Caki2 (cell line): ENCODE data around the gene MYH4. TPM values are rescaled to one million over a fixed set of nuclear protein-coding genes. Genes with fewer than 3 reads are reported as not detected.

Experiments
- DNase-seq: peaks from one replicate; pipeline ENCODE4 v3.0.0-alpha.2; 2015; ENCODE audit warnings: low read depth
- in situ Hi-C: cut with HindIII; loops from 2 replicates; pipeline ENCODE4 v1.10.0; 2016; ENCODE audit warnings: low sequenced_read_pairs, low pct_unique_long_range_greater_than_20kb, mixed read lengths
- total RNA-seq: library from RNA; depleted of rRNA; stranded (reverse); fragments of >200 nt; shearing (Covaris generic); gene quantifications from 2 replicates; pipeline ENCODE4 v1.2.3, GENCODE V29; 2014; ENCODE audit warnings: low replicate concordance; rRNA removed

The MYH4 gene
- total RNA-seq, 1 experiment from 2014 or later: not detected

DNA sequence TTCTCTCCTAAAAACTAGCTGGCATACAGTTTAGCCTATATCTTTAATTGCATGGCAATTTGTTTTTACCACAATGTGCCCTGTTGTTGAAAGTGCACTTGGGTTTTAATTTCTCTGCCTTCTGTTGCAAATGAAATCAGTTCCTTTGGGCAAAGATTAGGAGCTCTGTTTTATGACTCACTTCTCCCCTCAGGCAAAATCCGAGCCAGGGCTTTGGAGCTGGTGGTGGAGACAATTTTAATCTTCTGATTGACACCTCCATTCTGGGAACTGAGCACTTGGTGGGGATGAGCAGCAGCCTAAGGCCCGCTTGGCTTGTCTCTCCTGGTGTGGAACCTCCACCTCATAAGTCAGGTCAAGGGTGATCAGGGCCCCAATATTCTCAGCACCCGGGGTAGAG, 34.3 kb downstream of the MYH4 start:
- in situ Hi-C loops: no loop called here
- no peak for DNase-seq

DNA sequence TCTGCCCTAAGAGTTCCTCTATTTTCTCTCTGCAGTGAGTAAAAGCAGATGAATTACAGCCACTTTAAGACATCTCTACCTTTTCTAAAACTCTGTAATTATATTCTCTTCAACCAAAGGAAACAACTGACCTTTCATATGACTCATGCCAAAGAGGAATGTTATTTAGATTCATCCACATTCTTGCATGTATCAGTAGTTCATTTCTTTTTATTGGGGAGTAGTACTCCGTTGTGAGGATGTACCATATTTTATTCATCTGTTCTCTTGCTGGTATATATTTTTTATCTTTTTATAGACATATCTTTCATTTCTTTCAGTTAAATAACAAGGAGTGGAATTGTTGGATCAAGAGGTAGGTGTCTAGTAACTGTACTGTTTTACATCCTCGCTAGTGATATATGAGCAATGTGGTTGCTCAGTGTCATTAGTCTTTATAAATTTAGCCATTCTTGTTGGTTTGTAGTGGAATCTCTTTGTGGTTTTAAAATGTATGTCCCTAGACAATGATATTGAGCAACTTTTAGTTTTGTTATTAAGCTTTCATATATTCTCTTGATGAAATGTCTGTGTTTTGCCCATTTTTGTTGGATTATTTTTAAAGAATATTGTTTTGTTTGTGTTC, 39.8 kb downstream of the MYH4 start:
- DNase-seq: no peak
- in situ Hi-C loops: no loop called here

DNA sequence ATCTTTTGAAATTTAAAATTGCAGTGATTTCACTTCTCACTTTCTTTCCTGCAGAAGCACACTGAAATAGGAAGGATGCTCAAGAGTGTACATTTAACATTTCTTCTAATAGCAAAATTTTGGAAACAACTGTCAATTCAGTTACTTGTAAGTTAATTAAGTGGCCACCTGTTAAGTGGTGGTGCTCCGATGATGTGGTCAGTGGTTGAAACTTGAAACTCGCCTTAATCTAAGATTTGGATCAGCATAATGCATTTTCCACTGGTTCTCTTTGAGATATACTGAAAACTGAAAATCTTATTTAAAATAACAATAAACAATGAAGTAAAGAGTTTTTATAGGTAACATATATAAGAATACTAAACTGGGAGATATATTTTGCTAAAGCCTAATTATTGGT, 40.6 kb downstream of the MYH4 start:
- in situ Hi-C loops: no loop called here
- no peak for DNase-seq

DNA sequence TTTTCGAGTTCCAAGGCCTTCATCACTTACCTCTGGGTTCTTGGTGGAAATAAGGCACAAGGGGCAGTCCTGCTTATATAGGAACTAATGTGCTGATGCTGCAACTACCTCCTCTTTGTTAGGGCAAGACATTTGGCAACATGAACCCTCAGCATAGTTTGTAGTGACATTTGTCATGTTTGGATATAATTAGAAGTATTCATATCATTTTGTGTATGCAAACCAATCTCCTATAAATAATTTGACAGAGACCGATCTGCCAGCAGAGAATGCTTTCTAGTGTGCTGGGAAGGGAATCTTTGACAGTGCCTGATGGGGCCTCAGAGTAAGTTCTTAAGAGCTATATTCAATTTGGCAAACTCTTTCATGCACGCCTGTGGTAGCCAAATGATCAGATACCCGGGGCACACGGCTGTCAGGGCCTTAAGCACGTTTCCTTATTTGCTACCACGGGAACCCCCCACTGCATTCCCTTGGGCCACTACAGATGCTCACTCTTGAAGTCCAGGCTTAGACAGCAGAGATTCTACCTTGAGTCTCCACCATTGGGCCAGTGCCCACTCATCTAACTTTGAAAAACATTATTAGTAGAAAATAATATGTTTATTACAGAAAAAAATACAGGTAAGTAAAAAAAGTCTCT, 47.3 kb downstream of the MYH4 start, which contains the start of gene MYH8:
MYH8 (minus strand) TSS at position 51 of the 643 bp plus-strand sequence. CDS start 1,723 bp downstream, outside the sequence.
- no peak for DNase-seq
- in situ Hi-C loops: no loop called here

DNA sequence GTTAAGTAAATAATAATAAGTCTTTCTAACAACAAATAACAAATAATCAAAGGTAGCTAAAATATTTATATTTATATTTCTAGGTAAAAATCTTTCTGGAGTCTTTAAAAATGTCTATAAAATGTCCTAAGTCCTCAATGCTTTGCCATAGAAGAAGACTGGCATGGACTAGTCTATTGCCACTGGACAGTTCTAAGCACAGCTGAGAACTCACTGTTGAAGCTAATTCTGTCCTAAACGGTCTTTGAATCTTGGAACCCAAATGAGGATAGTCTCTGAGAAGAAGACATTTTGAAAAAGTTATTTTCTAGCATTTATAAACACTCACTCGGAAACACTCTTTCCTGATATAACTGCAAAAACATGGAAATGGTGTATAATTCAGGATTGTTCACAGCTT, 48.1 kb downstream of the MYH4 start:
- in situ Hi-C loops: no loop called here
- DNase-seq: no peak

DNA sequence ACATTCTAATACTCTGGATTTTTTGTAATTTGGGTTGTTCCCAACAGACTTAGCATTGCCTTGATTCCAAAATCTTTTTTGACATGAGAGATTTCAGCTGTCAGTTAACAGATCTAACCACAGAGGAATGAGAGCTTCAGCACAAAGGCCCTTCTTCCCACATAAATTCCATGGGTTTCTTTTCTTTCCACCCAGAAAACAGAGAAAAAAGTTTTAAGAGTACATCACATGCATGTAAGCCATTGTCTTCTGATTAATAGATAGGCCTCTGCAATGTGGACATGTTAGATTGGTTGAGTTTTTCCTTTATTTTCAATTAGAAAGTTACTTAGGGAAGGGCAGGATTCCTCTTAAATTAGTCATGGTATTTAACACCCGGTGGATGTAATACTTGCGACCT, 48.5 kb downstream of the MYH4 start:
- DNase-seq: no peak
- in situ Hi-C loops: no loop called here

DNA sequence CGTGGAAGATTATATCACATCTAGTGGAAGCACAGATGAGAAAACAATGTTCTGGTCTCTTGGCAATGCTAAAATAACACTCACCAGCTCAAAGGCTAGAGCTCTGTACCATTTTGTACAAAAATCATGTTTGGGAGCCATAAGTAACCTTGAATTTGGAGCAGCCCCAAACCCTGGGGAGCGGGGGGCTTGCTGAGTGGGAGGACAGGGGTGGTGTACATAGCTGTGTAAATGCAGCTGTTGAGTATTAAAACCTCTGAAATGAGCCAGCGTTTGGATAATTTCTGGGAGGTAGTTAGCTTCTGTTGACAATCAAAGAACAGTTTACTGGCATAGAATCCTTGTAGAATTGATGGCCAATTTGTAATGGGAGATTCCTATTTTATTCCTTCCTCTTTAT, 51.9 kb downstream of the MYH4 start:
- in situ Hi-C loops: no loop called here
- no peak for DNase-seq

DNA sequence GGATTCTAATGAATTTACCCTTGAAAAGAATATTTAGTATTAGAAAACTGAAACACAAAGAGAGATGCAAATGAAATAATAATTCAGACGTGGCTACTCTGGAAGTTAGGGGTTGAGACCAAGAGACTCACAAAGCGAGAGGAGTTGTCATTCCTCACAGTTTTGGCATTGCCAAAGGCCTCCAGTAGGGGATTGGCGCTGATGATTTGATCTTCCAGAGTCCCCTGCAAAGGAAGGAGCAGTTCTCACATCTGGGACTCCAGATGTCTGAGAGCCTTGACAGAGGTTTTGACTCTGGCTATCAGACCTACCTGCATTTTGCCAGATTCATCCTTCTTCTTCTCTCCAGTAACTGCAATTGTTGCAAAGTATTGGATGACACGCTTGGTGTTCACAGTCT, 54.2 kb downstream of the MYH4 start:
- in situ Hi-C loops: no loop called here
- no peak for DNase-seq

DNA sequence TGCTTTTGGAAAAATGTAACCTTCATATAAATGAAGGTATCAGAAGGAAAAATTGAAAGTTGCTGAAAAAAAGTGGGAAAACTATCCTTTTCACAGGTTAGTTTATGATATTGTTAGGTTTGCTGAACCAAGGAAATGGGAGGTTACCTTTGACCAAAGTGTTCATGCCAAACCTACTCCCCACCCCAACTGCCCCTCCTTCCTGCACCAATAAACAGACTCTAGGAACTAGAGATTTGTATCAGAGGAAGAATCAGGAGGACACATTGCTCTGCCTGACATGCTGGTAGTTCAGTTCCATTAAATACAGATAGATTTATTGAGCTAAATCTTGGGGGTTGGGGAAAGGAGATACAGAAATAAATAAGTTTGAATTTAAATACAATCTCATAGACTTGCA, 65.8 kb downstream of the MYH4 start:
- in situ Hi-C loops: no loop called here
- no peak for DNase-seq

DNA sequence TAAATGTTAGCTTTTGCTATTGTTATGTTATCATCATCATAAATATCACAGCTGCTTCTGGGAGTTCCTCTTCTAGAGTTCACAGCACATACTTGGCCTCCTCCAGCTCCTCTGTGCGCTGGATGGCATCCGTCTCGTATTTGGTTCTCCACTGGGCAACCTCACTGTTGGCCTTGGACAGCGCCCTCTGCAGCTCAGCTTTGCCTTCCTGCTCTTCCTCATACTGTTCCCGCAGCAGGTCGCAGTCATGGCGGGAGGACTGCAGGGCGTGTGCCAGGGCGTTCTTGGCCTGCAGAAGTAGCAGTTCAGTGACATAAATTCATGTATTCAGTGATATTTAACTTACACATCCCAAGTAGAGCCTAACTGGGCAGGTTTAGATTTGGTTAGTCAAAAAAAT, 71.0 kb downstream of the MYH4 start:
- in situ Hi-C loops: no loop called here
- no peak for DNase-seq

DNA sequence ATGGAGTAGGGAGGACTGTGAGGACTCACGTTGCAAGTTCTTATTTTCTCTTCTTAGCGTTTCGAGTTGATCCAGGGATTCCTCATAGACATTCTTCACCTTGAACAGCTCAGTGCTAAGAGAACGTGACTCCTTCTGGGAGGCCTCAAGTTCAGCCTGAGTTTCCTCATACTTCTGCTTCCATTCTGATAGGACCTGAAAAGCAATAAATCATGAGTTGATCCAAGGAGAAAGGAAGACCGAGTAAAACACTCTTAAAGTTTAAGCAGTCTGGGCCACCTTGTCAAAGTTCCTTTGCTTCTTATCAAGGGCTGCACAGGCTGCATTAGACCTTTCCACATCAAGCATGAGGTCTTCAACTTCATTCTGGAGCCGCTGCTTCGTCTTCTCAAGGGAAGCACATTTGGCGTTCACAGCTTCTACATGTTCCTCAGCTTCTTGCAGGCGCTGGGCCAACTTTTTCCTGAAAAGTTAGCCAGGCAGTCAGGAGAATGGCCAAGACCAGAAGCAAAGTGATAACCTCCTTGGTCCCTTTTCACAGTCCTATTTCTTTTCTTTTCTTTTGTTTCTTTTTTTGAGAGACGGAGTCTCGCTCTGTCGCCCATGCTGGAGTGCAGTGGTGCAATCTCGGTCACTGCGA, 72.7 kb downstream of the MYH4 start:
- DNase-seq: no peak
- in situ Hi-C loops: no loop called here

DNA sequence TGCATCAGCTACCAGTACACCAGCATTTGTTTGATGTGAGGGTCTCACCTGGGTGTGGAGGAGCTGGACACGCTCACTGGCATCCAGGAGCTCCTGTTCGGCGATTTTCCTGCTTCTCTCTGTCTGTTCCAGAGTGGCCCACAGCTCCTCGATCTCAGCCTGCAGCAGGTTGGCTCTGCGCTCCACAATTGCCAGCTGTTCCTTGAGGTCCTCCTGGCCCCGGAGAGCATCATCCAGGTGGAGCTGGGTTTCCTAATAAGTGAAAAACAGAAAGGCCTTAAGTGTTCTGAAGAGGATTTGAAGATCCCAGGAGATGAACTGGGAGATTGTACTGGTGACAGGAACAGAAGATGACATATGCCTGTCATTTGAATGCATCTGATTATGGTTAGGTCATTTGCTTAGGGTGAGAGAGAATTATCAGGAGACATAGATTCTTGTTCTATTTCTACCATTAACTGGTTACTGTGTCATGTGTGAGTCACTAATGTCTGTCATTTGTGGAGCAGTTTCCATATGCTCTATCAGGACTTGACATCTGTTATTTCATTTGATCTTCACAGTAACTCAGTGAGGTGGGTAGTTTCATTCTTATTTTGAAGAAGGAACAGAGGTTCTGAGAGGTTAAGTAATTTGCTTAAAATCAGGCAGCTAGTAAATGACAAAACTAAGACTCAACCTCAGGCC, 75.0 kb downstream of the MYH4 start:
- in situ Hi-C loops: no loop called here
- DNase-seq: no peak

Other genes starting within 250 kb of the MYH4 start
- not detected in 2 replicates for gene MYH13, start 96.6 kb downstream of the MYH4 start, total RNA-seq
- not detected in 2 replicates for gene MYH8, start 47.6 kb downstream of the MYH4 start, total RNA-seq
- not detected in 2 replicates for gene MYH1, start 49.0 kb upstream of the MYH4 start, total RNA-seq
- gene MYH2, start 80.1 kb upstream of the MYH4 start, total RNA-seq: not detected in 2 replicates
- 0.03 TPM in 1 of 2 replicates, not detected in the other for gene MYH3, start 187.8 kb upstream of the MYH4 start, total RNA-seq
- gene SCO1, start 228.0 kb upstream of the MYH4 start, total RNA-seq: 10.5 and 14.9 TPM in 2 replicates
- 1.9 and 4.0 TPM in 2 replicates for gene ADPRM, start 228.0 kb upstream of the MYH4 start, total RNA-seq